Astrocyte of the spinal cord (primary cell): ENCODE measurements around the gene ACSF3.

Experiments used
- DNase-seq: peaks from one replicate; pipeline ENCODE4 v3.0.0; 2011; ENCODE audit warnings: low read depth, low spot score
- H3K4me3 ChIP-seq: 2 replicates; pipeline ENCODE4 v1.5.1; 2011; ENCODE audit warnings: low read depth, mild to moderate bottlenecking, low read length, moderate library complexity
- CTCF ChIP-seq: IDR thresholded peaks from 2 replicates; pipeline ENCODE4 v1.5.1; 2012; ENCODE audit warnings: low read depth, mild to moderate bottlenecking, low read length, inconsistent platforms
- in situ Hi-C: cut with HindIII; loops from 2 replicates; pipeline ENCODE4 v1.10.0; 2017; ENCODE audit warnings: low sequenced_read_pairs

ACSF3 gene

DNA sequence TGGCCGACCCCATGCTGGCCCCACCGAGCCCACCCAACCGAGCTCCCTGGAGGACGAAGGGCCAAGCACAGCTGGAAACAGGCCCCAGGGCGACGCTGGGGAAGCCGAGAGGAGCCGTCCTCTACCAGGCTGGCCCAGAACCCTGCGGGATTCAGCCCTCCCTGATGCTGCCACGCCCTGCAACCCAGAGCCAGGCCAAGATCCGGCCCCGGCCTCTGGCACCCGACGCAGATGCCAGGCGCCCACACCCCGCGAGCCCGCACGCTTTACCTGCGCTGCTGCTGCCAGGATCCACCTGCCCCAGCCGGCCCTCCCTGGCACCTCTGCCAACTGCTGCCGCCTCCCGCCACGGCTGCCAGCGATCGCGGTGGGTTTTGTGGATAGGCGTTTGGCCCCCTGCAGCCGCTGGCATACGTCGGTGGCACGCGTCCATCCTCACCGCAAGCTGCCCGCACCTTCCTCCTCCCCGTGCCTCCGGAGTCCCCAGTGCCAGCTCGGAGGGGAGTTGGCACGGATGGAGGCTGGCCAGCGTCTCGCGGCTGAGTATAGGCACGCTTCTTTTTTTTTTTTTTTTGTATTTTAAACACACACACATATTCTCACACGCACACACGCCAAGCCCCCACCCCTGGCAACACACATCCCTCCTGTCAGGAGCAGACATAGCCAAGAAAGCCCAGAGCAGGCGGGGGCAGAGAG is 41.3 kb upstream of the ACSF3 start:
- no peak for DNase-seq
- H3K4me3 ChIP-seq, result peak overlapping the region; percentile 28
- in situ Hi-C loops, result no loop called here
- no peak for TF ChIP-seq CTCF

DNA sequence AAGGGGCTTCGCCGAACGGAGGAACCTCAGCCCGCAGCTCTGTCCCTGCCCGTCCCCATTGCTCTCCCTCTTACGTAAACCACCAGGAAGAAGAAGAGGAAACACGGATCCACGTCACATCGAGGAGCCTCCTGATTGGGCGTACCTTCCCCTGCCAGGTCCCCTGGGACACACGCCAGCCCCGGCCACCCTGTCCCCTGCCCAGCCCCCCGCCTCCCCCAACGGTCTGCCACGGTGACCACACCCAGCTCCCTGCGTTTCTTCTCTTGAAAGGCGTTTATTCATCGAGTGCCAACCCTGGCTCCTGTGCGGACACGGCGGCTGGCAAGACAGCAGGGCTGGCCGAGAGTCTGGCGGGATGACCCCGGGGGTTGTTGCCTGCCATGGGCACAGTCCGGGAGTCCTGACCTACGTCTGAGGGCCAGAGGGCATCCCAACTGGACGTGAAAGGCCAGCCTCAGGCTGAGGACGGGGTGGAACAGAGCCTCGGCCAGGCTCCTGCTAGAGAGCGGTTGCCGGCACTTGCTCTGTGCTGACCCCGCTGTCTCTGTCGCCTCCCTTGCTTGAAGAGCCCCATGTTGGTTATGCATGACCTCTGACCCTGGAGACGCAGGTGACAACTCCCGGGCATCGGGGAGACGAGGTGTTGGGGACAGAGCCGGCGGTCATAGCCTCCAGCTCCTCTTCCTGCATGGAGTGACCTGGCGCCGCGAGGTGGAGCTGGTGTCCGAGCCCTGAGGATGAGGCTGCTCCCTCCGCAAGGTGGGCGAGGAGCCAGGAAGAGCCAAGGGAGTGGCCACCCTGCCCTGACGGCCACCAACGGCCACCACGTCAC is 40.5 kb upstream of the ACSF3 start:
- in situ Hi-C loops, result no loop called here
- no peak for TF ChIP-seq CTCF
- peak overlapping the region; percentile 28 for H3K4me3 ChIP-seq
- DNase-seq, result peak; percentile 5

- TF ChIP-seq CTCF, result no peak
- H3K4me3 ChIP-seq, result no peak overlapping the region
- in situ Hi-C loops, result no loop called here
- no peak for DNase-seq
Measured at GRCh38 chr16:89053725-89054029, 40.0 kb upstream of the ACSF3 start.

DNA sequence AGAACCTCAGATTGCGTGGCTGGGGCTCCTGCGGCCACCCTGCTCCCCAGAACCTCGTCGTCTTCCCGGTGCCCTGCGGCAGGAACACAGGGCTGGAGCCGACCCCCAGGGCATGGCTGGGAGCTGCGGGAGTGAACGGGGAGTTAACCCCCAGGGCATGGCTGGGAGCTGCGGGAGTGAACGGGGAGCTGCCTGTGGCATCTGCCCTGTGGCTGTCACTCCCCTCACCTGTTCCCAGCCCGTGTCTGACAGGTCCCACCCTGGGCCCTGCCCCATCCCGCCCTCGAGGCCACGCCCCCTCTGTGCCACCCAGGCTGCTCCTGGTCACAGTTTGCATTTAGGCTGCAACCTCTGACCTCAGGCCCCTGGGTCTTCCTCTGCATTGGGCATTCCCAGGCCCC is 39.4 kb upstream of the ACSF3 start:
- no peak for DNase-seq
- TF ChIP-seq CTCF, result no peak
- in situ Hi-C loops, result no loop called here
- H3K4me3 ChIP-seq, result no peak overlapping the region

DNA sequence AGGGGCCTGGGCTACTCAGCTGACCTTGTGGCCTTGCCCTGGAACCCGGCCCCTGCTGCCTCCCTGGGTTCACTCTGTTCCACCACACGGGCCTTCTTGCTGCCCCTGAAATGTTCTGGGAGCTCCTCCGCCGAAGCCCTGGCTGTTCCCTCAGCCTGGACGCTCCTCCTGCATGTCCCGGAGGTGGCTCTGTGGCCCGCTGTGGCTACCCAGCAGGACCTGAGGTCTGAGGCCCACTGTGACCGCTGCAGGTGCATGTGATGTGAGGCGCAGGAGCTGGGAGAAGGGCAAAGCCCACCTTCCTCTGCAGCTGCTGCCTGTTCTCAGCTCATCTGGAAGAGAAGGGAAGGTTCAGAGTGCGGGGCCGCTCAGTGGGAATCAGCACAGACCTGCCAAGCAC is 38.9 kb upstream of the ACSF3 start:
- DNase-seq, result no peak
- no peak overlapping the region for H3K4me3 ChIP-seq
- in situ Hi-C loops, result no loop called here
- no peak for TF ChIP-seq CTCF

- in situ Hi-C loops, result no loop called here
- H3K4me3 ChIP-seq, result no peak overlapping the region
- DNase-seq, result no peak
- no peak for TF ChIP-seq CTCF
Measured at GRCh38 chr16:89055313-89055712, 38.3 kb upstream of the ACSF3 start.
